GM20000 (cell line): Measurements from ENCODE around the gene JAKMIP2.
"Not testable (repeated sequence)": the region's sequence is repeated elsewhere in the genome, so short reads cannot be mapped to it uniquely, and the experiment has no call there.

Source experiments
- DNase-seq: peaks from one replicate; pipeline ENCODE4 v3.0.0; 2012; ENCODE audit warnings: low spot score
- CTCF ChIP-seq: IDR thresholded peaks from 2 replicates; pipeline ENCODE4 v1.5.1; 2012; ENCODE audit warnings: mild to moderate bottlenecking, control low read depth; ENCODE audit errors: extremely low read depth, missing control alignments

JAKMIP2 gene

GRCh38 chr5:147819261-147819770 is 36.8 kb upstream of the JAKMIP2 start:
- no peak for TF ChIP-seq CTCF
- no peak for DNase-seq

GRCh38 chr5:147818290-147818689 is 35.8 kb upstream of the JAKMIP2 start:
- DNase-seq, result no peak

GRCh38 chr5:147813696-147814095 is 31.2 kb upstream of the JAKMIP2 start:
- DNase-seq, result no peak
- no peak for TF ChIP-seq CTCF

More at GRCh38 chr5:147818290-147818689, 35.8 kb upstream of the JAKMIP2 start:
- TF ChIP-seq CTCF, result no peak

GRCh38 chr5:147809830-147810666 is 27.5 kb upstream of the JAKMIP2 start:
- no peak for DNase-seq
- no peak for TF ChIP-seq CTCF

- TF ChIP-seq CTCF, result no peak
- no peak for DNase-seq
These were observed 22.5 kb upstream of the JAKMIP2 start for GRCh38 chr5:147805030-147805454.

- no peak for TF ChIP-seq CTCF
- DNase-seq, result no peak
These were observed 21.8 kb upstream of the JAKMIP2 start for GRCh38 chr5:147804334-147804733.

GRCh38 chr5:147803926-147804325 is 21.4 kb upstream of the JAKMIP2 start:
- no peak for DNase-seq
- TF ChIP-seq CTCF, result no peak

GRCh38 chr5:147803161-147803560 is 20.6 kb upstream of the JAKMIP2 start:
- not testable (repeated sequence) for DNase-seq
